Stimulated activated CD8-positive, alpha-beta memory T cell treated with anti-CD3 and anti-CD28 coated beads, Interleukin-15, amount 100 ng/mL, for 4 hours (primary cell): Measurements from ENCODE around the gene SPATA1.
"Not testable (repeated sequence)": the region's sequence is repeated elsewhere in the genome, so short reads cannot be mapped to it uniquely, and the experiment has no call there.

Experiments used
- DNase-seq, 2 donors: peaks; one replicate each; pipeline ENCODE4 v3.0.0-alpha.2; 2020; ENCODE audit warnings: low read depth in 2 of 2

Gene SPATA1

GRCh38 chr1:84594959-84595358 lies 88.8 kb downstream of the SPATA1 start:
- not testable (repeated sequence) for DNase-seq

- DNase-seq: no peak
Measured at GRCh38 chr1:84597011-84597410, 90.8 kb downstream of the SPATA1 start.

GRCh38 chr1:84598418-84598817 lies 92.2 kb downstream of the SPATA1 start:
- DNase-seq: no peak

- DNase-seq: no peak
Measured at GRCh38 chr1:84598846-84599741, 92.9 kb downstream of the SPATA1 start.

- no peak for DNase-seq
Measured at GRCh38 chr1:84600796-84601195, 94.6 kb downstream of the SPATA1 start.

DNA sequence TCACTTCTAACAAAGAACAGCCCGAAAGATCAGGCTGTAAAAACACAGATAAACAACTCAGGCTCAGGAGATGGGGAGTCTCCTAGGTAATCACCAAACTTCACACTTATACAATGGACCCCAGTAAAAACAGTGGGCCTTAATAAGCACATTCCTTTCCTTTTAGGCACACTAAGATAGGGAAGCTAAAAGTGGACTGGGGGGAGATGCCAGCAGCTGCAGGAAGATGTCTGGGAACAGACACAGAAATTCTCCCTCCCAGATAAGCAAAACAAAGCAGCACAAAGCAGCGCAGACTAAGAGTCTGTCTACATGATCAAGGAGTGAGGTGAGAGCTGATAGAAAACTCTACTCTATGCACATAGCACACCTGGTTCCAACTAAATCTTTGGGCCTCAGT lies 97.0 kb downstream of the SPATA1 start:
- DNase-seq: no peak

GRCh38 chr1:84603941-84604830 lies 98.0 kb downstream of the SPATA1 start:
- no peak for DNase-seq

DNA sequence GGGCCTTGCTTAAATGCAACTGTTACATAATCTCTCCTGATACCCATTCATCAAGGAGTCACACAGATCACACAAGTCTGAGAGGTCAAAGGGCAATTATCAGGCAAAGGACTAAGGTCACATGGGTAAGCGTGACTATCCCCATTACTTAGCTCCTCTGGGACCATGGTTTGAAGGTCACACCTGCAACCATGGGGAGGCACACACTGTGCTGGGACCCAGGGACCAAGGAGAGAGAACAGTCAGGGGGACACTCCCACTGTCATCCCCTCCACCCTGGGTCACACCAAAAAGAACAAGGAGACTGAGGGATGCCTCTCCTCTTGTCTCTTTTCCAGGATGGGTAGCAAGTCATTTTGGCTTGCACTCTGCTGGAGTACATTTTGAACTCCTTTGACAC lies 99.0 kb downstream of the SPATA1 start:
- DNase-seq: no peak

DNA sequence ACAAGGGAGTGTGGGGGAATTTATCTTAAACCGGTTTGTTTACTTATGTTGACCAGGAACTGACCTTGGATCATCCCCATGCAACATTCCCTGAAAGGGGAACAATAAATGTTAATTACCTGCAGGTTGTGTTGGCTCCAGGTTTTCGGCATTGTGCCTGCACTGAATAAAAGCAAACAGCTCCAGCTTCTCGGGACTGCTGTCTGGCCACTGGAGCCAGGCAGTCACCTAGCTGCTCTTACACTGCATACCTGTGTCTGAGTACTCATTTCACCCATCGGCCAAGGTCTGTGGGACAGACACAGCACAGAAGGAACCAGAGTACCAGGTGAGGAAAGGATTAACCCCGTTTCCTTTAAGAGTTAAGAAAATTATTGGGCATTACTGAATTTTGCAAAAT lies 100.8 kb downstream of the SPATA1 start:
- DNase-seq: no peak

- DNase-seq: no peak
Measured at GRCh38 chr1:84611091-84611490, 104.9 kb downstream of the SPATA1 start.

- no peak for DNase-seq
Measured at GRCh38 chr1:84611796-84612195, 105.6 kb downstream of the SPATA1 start.

- no peak for DNase-seq
Measured at GRCh38 chr1:84613026-84613425, 106.8 kb downstream of the SPATA1 start.

GRCh38 chr1:84613887-84614286 lies 107.7 kb downstream of the SPATA1 start:
- no peak for DNase-seq

DNA sequence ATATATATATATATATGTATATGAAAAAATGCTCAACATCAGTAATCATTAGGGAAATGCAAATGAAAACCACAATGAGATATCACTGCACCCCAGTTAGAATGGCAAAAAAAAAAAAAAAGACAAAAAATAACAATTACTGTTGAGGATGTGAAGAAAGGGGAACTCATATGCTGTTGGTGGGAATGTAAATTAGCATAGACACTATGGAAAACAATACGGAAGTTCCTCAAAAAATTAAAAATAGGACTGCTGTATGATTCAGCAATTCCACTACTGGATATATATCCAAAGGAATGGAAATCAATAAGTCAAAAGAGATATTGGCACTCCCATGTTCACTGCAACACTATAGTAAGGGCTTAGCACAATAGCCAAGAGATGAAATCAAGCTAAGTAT lies 109.6 kb downstream of the SPATA1 start:
- DNase-seq: no peak
